Fibroblast of the aortic adventitia (primary cell): ENCODE measurements around the gene KIF26B. TPM values are rescaled to one million over a fixed set of nuclear protein-coding genes. Genes with fewer than 3 reads are reported as not detected.

Experiments
- DNase-seq: peaks from one replicate; pipeline ENCODE4 v3.0.0-alpha.2; 2010; ENCODE audit warnings: low read depth
- H3K4me3 ChIP-seq: 2 replicates; pipeline ENCODE4 v1.5.1; 2011; ENCODE audit warnings: low read depth, mild to moderate bottlenecking, control low read depth, low read length, moderate library complexity
- CTCF ChIP-seq: IDR thresholded peaks from 2 replicates; pipeline ENCODE4 v1.5.1; 2011; ENCODE audit warnings: mild to moderate bottlenecking, low read length, control low read depth, inconsistent platforms; ENCODE audit not compliant: insufficient read depth
- total RNA-seq: library from RNA; depleted of rRNA; stranded (reverse); fragments of >200 nt; gene quantifications from 2 replicates; pipeline ENCODE4 v1.2.3, GENCODE V29; 2012; ENCODE audit warnings: low replicate concordance

Gene KIF26B
- total RNA-seq, 1 donor, result 4.6 TPM

GRCh38 chr1:245240648-245241165, 85.9 kb downstream of the KIF26B start:
- no peak overlapping the region for H3K4me3 ChIP-seq
- DNase-seq, result no peak
- no peak for TF ChIP-seq CTCF

GRCh38 chr1:245241526-245242130, 86.8 kb downstream of the KIF26B start:
- H3K4me3 ChIP-seq, result no peak overlapping the region
- DNase-seq, result no peak
- TF ChIP-seq CTCF, result no peak

- no peak overlapping the region for H3K4me3 ChIP-seq
- DNase-seq, result no peak
- TF ChIP-seq CTCF, result no peak
Measured at GRCh38 chr1:245242989-245243388, 88.2 kb downstream of the KIF26B start.

- no peak for DNase-seq
- H3K4me3 ChIP-seq, result no peak overlapping the region
- TF ChIP-seq CTCF, result no peak
Measured at GRCh38 chr1:245245021-245245667, 90.4 kb downstream of the KIF26B start.

- no peak for TF ChIP-seq CTCF
- no peak overlapping the region for H3K4me3 ChIP-seq
- no peak for DNase-seq
Measured at GRCh38 chr1:245246433-245246832, 91.6 kb downstream of the KIF26B start.

GRCh38 chr1:245247356-245247755, 92.6 kb downstream of the KIF26B start:
- TF ChIP-seq CTCF, result no peak
- DNase-seq, result no peak
- no peak overlapping the region for H3K4me3 ChIP-seq
